Measurements from ENCODE around the gene DAZ2.
"Not testable (repeated sequence)": the region's sequence is repeated elsewhere in the genome, so short reads cannot be mapped to it uniquely, and the experiment has no call there.

Gene DAZ2, protein sequence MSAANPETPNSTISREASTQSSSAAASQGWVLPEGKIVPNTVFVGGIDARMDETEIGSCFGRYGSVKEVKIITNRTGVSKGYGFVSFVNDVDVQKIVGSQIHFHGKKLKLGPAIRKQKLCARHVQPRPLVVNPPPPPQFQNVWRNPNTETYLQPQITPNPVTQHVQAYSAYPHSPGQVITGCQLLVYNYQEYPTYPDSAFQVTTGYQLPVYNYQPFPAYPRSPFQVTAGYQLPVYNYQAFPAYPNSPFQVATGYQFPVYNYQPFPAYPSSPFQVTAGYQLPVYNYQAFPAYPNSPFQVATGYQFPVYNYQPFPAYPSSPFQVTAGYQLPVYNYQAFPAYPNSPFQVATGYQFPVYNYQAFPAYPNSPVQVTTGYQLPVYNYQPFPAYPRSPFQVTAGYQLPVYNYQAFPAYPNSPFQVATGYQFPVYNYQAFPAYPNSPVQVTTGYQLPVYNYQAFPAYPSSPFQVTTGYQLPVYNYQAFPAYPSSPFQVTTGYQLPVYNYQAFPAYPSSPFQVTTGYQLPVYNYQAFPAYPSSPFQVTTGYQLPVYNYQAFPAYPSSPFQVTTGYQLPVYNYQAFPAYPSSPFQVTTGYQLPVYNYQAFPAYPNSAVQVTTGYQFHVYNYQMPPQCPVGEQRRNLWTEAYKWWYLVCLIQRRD

DNA sequence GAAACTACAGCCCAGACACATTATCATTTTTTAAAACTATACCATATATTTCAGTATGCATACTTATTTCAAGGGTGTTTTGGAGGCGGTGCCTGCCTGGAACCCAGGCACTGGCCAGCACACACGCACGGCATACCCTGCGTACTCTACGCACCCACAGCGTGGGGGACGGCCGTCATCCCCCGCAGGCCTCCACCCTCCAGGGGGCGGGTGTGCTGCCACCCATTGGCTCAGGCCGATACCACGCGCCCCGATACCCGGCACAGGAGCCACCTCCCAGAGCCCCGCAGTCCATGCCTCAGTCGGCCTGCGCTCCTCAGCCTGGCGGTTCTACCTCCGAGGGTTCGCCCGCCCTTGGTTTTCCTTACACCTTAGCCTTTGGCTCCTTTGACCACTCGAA, at the start of gene DAZ2:
Gene DAZ2 (plus strand): TSS at position 301 of the 400 bp plus-strand sequence. CDS start 208 bp downstream, outside the sequence.
- DNase-seq (ENCODE audit: low read depth), result not testable (repeated sequence)

DNA sequence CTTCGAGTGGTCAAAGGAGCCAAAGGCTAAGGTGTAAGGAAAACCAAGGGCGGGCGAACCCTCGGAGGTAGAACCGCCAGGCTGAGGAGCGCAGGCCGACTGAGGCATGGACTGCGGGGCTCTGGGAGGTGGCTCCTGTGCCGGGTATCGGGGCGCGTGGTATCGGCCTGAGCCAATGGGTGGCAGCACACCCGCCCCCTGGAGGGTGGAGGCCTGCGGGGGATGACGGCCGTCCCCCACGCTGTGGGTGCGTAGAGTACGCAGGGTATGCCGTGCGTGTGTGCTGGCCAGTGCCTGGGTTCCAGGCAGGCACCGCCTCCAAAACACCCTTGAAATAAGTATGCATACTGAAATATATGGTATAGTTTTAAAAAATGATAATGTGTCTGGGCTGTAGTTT, 20.4 kb upstream of the DAZ2 start, which contains the start of gene DAZ1:
Gene DAZ1 (minus strand): TSS at position 101 of the 400 bp plus-strand sequence. CDS start 208 bp downstream, outside the sequence.
- not testable (repeated sequence) for DNase-seq (ENCODE audit: low read depth)

DNA sequence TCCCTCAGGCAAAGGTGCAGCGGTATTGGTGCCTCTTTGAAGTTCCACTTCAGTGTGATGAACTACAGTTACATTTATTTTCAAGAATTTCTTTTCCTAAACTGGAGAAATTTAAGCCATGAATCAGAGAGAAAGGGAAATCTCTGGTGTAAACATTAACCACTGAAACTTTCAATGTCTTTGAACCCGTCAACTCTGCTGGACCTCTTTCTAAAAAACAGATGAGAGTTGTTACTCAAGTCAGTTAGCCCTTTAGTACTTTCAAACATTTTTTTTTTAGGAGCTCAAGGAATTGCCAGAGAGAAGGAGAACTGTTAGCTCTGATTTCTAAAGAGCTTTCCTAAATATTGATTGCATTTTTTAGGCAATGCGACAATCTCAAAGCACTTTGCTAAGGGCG, 11.9 kb upstream of the DAZ2 start:
- DNase-seq (ENCODE audit: low read depth), result not testable (repeated sequence)

DNA sequence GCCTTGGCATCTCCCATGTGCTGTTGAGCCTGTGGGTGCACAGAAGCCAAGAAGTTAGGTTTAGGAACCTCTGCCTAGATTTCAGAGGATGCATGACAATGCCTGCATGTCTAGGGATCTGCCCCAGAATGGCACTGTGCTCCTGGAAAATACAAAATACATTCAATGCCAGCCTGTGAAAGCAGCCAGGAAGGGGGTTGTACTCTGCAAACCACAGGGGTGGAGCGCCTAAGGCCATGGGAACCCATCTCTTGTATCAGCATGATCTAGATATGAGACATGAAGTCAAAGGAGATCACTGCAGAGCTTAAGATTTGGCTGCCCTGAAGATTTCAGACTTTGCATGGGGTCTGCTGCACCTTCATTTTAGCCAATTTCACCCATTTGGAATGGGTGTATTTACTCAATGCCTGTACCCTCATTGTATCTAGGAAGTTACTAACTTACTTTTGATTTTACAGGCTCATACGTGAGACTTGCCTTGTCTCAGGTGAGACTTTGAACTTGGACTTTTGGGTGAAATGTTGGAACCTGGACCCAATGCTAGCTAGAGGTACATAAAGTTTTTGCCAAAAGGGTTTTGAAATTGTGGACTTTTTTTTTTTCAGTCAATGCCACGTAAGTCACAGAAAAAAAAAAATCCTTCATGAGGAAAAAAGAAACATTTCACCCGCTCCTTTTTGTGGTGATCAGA, 9.4 kb upstream of the DAZ2 start:
- not testable (repeated sequence) for DNase-seq (ENCODE audit: low read depth)

DNA sequence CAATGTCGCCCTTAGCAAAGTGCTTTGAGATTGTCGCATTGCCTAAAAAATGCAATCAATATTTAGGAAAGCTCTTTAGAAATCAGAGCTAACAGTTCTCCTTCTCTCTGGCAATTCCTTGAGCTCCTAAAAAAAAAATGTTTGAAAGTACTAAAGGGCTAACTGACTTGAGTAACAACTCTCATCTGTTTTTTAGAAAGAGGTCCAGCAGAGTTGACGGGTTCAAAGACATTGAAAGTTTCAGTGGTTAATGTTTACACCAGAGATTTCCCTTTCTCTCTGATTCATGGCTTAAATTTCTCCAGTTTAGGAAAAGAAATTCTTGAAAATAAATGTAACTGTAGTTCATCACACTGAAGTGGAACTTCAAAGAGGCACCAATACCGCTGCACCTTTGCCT, 8.7 kb upstream of the DAZ2 start:
- DNase-seq (ENCODE audit: low read depth), result not testable (repeated sequence)
